HCT116 (cell line): ENCODE results near the gene KLK13. TPM values are rescaled to one million over a fixed set of nuclear protein-coding genes. Genes with fewer than 3 reads are reported as not detected.

Experiments used
- ATAC-seq: fragments of 200-7000 bp; cut with Tn5 transposase; 2 replicates; pipeline ENCODE4 v1.9.1; 2020; ENCODE audit warnings: mild to moderate bottlenecking, moderate library complexity
- BruUV-seq: library from RNA; stranded (reverse); fragments of 400-500 nt; replicated peaks from 2 replicates; lab custom pipeline; 2021; lab: Mats Ljungman, UMichigan
- CTCF ChIA-PET: fragments of 300-600 bp; sonication (Branson Sonifier 250); formaldehyde crosslinking; loops from one replicate; lab custom pipeline; 2021; ENCODE audit warnings: antibody characterized with exemption; lab: Charles Lee
- POLR2A ChIA-PET: fragments of 300-600, 350-600 bp; sonication (Branson Sonifier 250); formaldehyde crosslinking; loops from one replicate; lab custom pipeline; 2021; ENCODE audit warnings: antibody characterized with exemption; lab: Charles Lee
- RAD21 ChIA-PET, 2 experiments: fragments of 300-600 bp; sonication (Branson Sonifier 250); formaldehyde crosslinking; loops; one replicate each; lab custom pipeline; 2023; ENCODE audit warnings: low total read pairs in 2 of 2; ENCODE audit not compliant: uncharacterized antibody in 2 of 2, unreplicated experiment in 2 of 2, low non-redundant PET in 1 of 2; lab: Charles Lee
- DNase-seq: peaks from one replicate; pipeline ENCODE4 v3.0.0-alpha.2; 2010; ENCODE audit warnings: low read depth, low spot score
- H2AFZ ChIP-seq: fragments of 200-600 bp; shearing (Covaris generic), sonication (generic); 2 replicates; pipeline ENCODE4 v1.6.1; 2017; ENCODE audit warnings: low read depth, mixed run types, mixed read lengths, antibody characterized with exemption, low read length; ENCODE audit not compliant: poor library complexity, severe bottlenecking
- H3K27ac ChIP-seq: 2 replicates; pipeline ENCODE4 v1.5.1; 2012; ENCODE audit warnings: low read depth, low read length
- H3K27me3 ChIP-seq: fragments of 200-600 bp; sonication (generic); 2 replicates; pipeline ENCODE4 v1.6.1; 2016; ENCODE audit warnings: mixed run types, low read length, mixed read lengths; ENCODE audit not compliant: insufficient read depth
- H3K36me3 ChIP-seq, 2 experiments: fragments of 200-500 bp in 1 of 2; fragments of 200-600 bp in 1 of 2; sonication (Bioruptor generic) in 1 of 2; sonication (generic) in 1 of 2; 2 replicates each; pipeline versions ENCODE4 v1.5.1 to v1.6.1; 2014 to 2016; ENCODE audit warnings: low read length in 2 of 2, inconsistent platforms in 1 of 2, mixed read lengths in 1 of 2, mixed run types in 1 of 2; ENCODE audit not compliant: insufficient read depth in 2 of 2, control insufficient read depth in 1 of 2
- H3K4me1 ChIP-seq, 2 experiments: fragments of 200-600 bp in 1 of 2; sonication (generic) in 1 of 2; 2 replicates each; pipeline versions ENCODE4 v1.5.1 to v1.6.1; 2012 to 2017; ENCODE audit warnings: low read length in 2 of 2, inconsistent platforms in 1 of 2, mild to moderate bottlenecking in 1 of 2, mixed read lengths in 1 of 2, mixed run types in 1 of 2, moderate library complexity in 1 of 2; ENCODE audit not compliant: insufficient read depth in 2 of 2, control insufficient read depth in 1 of 2
- H3K4me2 ChIP-seq: fragments of 200-600 bp; sonication (generic); 2 replicates; pipeline ENCODE4 v1.6.1; 2017; ENCODE audit warnings: mixed run types, low read length, mixed read lengths
- H3K4me3 ChIP-seq, 2 experiments: fragments of 200-600 bp in 1 of 2; sonication (generic) in 1 of 2; replicated peaks in 1 of 2; 2 replicates each; pipeline ENCODE4 v1.5.1; 2011 to 2016; ENCODE audit warnings: low read length in 2 of 2, control low read depth in 1 of 2, low read depth in 1 of 2, mild to moderate bottlenecking in 1 of 2, mixed read lengths in 1 of 2, mixed run types in 1 of 2
- H3K79me2 ChIP-seq: fragments of 200-600 bp; sonication (generic); 2 replicates; pipeline ENCODE4 v1.6.1; 2017; ENCODE audit warnings: mild to moderate bottlenecking, mixed run types, low read length, moderate library complexity, mixed read lengths; ENCODE audit not compliant: insufficient read depth
- H3K9ac ChIP-seq: fragments of 200-600 bp; sonication (generic); 2 replicates; pipeline ENCODE4 v1.6.1; 2016; ENCODE audit warnings: low read length, mixed read lengths
- H3K9me2 ChIP-seq: fragments of 200-600 bp; sonication (generic), shearing (Covaris generic); 2 replicates; pipeline ENCODE4 v1.6.1; 2017; ENCODE audit warnings: mixed run types, mild to moderate bottlenecking, moderate library complexity; ENCODE audit not compliant: insufficient read depth
- H3K9me3 ChIP-seq, 2 experiments: fragments of 200-500 bp in 1 of 2; fragments of 200-600 bp in 1 of 2; sonication (Bioruptor generic) in 1 of 2; sonication (generic) in 1 of 2; 2 replicates each; pipeline ENCODE4 v1.6.1; 2014 to 2017; ENCODE audit warnings: low read length in 2 of 2, mixed read lengths in 2 of 2, inconsistent platforms in 1 of 2, low read depth in 1 of 2, mild to moderate bottlenecking in 1 of 2, mixed run types in 1 of 2, moderate library complexity in 1 of 2; ENCODE audit not compliant: control insufficient read depth in 1 of 2, insufficient read depth in 1 of 2
- H4K20me1 ChIP-seq: fragments of 200-600 bp; sonication (generic), shearing (Covaris generic); 2 replicates; pipeline ENCODE4 v1.6.1; 2017; ENCODE audit warnings: mixed run types, mild to moderate bottlenecking, moderate library complexity; ENCODE audit not compliant: insufficient read depth
- CBX3 ChIP-seq: IDR thresholded peaks from 2 replicates; pipeline ENCODE4 v1.6.1; 2012; ENCODE audit warnings: low read depth
- EGR1 ChIP-seq: IDR thresholded peaks from 2 replicates; pipeline ENCODE4 v1.6.1; 2012; ENCODE audit warnings: low read depth
- EZH2phosphoT487 ChIP-seq: fragments of 200-600 bp; IDR thresholded peaks from 2 replicates; pipeline ENCODE4 v1.6.1; 2018; ENCODE audit warnings: antibody characterized with exemption, borderline replicate concordance
- POLR2A ChIP-seq: IDR thresholded peaks from 2 replicates; pipeline ENCODE4 v1.7.0; 2011; ENCODE audit warnings: borderline replicate concordance; ENCODE audit not compliant: insufficient read depth, insufficient read length; ENCODE audit errors: extremely low read depth
- YY1 ChIP-seq: IDR thresholded peaks from 2 replicates; pipeline ENCODE4 v1.6.1; 2011; ENCODE audit warnings: low read length, low read depth, moderate library complexity, mild to moderate bottlenecking; ENCODE audit not compliant: insufficient replicate concordance; ENCODE audit errors: extremely low read depth
- intact Hi-C: fragments of 100-400 bp; cut with micrococcal nuclease; formaldehyde crosslinking; loops from 2 replicates; pipeline ENCODE4 v1.10.0; 2022
- total RNA-seq: library from RNA; stranded (reverse); gene quantifications from one replicate; pipeline ENCODE4 v1.2.1, GENCODE V29; 2021; ENCODE audit not compliant: unreplicated experiment
- TF ChIP-seq, protein P1 (sequence below): IDR thresholded peaks from 2 replicates; pipeline ENCODE4 v1.6.1; 2011; ENCODE audit warnings: mild to moderate bottlenecking, low read length, moderate library complexity; ENCODE audit not compliant: insufficient replicate concordance; ENCODE audit errors: extremely low read depth
- TF ChIP-seq, protein P2 (sequence below): IDR thresholded peaks from 2 replicates; pipeline ENCODE4 v1.6.1; 2012
- TF ChIP-seq, protein P3 (sequence below), 3 experiments: fragments of 200-600 bp in 1 of 3; sonication (generic) in 1 of 3; IDR thresholded peaks in 2 of 3; conservative IDR thresholded peaks in 1 of 3; 2 replicates each; pipeline ENCODE4 v1.5.1; 2012 to 2017; ENCODE audit warnings: low read depth in 2 of 3, low read length in 2 of 3, antibody characterized with exemption in 1 of 3, borderline replicate concordance in 1 of 3, control low read depth in 1 of 3, mild to moderate bottlenecking in 1 of 3, mixed read lengths in 1 of 3, mixed run types in 1 of 3, moderate library complexity in 1 of 3; ENCODE audit not compliant: insufficient read depth in 1 of 3
- TF ChIP-seq, protein P4 (sequence below): IDR thresholded peaks from 2 replicates; pipeline ENCODE4 v1.6.1; 2012

The KLK13 gene
- total RNA-seq, 1 experiment from 2014 or later = 3.2 TPM

DNA sequence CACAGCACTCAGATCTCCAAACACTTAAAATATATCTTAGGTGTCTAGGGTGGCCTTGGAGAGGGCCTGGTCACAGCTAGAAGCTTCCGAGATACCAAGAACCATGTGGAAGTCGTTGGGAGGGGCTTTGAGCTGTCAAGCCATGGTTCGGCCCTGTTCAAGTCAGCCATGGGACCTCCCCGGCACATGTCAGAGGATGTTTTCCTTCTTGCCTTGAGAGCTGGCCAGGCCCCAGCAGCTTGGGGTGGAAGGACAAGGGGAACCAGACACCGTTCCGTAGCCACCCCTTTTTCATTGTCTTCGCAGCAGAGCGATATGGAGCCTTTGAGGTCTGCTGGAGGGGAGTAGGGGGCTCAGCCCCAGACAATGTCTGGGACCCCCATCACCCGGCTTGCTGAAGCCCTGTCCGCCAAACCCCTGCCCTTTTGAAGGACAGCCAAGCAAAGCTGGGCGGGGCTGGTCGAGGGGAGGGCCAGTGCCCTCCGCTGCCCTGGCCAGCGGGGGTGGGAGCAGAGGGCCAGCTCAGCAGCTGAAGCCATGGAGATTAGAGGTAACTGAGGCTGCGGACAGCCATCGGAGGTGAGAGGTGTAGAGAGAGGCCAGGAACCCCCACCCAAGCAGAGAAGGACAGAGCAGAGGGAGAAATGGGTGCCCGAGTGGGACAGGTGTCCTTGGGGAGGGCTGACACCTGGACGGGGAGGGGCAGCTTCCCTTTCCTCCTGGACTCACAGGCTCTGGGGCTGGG lies 38.9 kb downstream of the KLK13 start:
- ChIA-PET POLR2A (no interaction called here), RAD21 (no interaction called here), CTCF (interaction anchor here (1.5 kb wide), 1 partner anchor 9 kb away, joined by 6 read pairs; no protein-coding TSS in a partner anchor)
- Histone ChIP-seq H3K4me1 (peaks cover 5 to 17% of the 10 kb centered on the region in 2 experiments; a peak in 3 of 4 replicates), H3K9me3 (no peaks in the 10 kb centered on the region), H3K4me2 (0 out of 2 replicates have a peak overlapping the region, but pooled peaks have one; percentile 8), H4K20me1 (no peaks in the 10 kb centered on the region), H2AFZ (no peak overlapping the region), H3K27ac (no peak overlapping the region), H3K4me3 (no peak overlapping the region), H3K27me3 (no peaks in the 10 kb centered on the region), H3K9ac (no peak overlapping the region), H3K79me2 (no peaks in the 10 kb centered on the region), H3K9me2 (no peaks in the 10 kb centered on the region), H3K36me3 (no peaks in the 10 kb centered on the region)
- TF ChIP-seq EZH2phosphoT487 (no peak), YY1 (no peak), POLR2A (no peak), EGR1 (no peak), CBX3 (no peak)
- TF ChIP-seq, protein P1, sequence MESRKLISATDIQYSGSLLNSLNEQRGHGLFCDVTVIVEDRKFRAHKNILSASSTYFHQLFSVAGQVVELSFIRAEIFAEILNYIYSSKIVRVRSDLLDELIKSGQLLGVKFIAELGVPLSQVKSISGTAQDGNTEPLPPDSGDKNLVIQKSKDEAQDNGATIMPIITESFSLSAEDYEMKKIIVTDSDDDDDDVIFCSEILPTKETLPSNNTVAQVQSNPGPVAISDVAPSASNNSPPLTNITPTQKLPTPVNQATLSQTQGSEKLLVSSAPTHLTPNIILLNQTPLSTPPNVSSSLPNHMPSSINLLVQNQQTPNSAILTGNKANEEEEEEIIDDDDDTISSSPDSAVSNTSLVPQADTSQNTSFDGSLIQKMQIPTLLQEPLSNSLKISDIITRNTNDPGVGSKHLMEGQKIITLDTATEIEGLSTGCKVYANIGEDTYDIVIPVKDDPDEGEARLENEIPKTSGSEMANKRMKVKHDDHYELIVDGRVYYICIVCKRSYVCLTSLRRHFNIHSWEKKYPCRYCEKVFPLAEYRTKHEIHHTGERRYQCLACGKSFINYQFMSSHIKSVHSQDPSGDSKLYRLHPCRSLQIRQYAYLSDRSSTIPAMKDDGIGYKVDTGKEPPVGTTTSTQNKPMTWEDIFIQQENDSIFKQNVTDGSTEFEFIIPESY = no peak
- TF ChIP-seq, protein P2, sequence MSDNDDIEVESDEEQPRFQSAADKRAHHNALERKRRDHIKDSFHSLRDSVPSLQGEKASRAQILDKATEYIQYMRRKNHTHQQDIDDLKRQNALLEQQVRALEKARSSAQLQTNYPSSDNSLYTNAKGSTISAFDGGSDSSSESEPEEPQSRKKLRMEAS = no peak
- TF ChIP-seq, protein P3, sequence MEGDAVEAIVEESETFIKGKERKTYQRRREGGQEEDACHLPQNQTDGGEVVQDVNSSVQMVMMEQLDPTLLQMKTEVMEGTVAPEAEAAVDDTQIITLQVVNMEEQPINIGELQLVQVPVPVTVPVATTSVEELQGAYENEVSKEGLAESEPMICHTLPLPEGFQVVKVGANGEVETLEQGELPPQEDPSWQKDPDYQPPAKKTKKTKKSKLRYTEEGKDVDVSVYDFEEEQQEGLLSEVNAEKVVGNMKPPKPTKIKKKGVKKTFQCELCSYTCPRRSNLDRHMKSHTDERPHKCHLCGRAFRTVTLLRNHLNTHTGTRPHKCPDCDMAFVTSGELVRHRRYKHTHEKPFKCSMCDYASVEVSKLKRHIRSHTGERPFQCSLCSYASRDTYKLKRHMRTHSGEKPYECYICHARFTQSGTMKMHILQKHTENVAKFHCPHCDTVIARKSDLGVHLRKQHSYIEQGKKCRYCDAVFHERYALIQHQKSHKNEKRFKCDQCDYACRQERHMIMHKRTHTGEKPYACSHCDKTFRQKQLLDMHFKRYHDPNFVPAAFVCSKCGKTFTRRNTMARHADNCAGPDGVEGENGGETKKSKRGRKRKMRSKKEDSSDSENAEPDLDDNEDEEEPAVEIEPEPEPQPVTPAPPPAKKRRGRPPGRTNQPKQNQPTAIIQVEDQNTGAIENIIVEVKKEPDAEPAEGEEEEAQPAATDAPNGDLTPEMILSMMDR (IDR thresholded peaks at IDR 0.05 in 2 of 3, conservative IDR thresholded peaks at IDR 0.05 in 1 of 3; ENCODE audit: borderline replicate concordance in 1 of 3, insufficient read depth in 1 of 3, low read depth in 2 of 3, low read length in 2 of 3) = no peak
- TF ChIP-seq, protein P4, sequence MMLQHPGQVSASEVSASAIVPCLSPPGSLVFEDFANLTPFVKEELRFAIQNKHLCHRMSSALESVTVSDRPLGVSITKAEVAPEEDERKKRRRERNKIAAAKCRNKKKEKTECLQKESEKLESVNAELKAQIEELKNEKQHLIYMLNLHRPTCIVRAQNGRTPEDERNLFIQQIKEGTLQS = no peak
- intact Hi-C loops = no loop called here
- no TSS peak for BruUV-seq
- no peak for ATAC-seq
- DNase-seq = no peak
